ENCODE measurements around the gene NPTX2.

DNA sequence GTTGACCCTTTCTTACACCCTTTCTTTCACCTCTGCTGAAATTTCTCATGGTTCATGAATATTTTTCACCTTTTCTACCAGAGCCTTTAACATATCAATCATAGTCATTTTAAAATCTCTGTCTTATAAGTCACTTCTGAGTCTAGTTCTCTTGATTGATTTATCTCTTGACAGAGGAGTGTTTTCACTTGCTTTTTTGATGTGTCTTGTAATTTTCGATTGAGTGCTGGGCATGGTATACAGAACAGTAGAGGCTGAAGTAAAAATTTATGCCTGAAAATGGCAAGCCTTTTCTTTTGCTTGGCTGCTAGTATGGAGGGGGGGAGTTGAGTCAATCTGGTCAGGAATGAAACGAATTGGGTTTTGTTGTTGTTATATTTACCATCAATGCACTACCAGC is 41.2 kb upstream of the NPTX2 start:
- TF ChIP-seq, protein P1, sequence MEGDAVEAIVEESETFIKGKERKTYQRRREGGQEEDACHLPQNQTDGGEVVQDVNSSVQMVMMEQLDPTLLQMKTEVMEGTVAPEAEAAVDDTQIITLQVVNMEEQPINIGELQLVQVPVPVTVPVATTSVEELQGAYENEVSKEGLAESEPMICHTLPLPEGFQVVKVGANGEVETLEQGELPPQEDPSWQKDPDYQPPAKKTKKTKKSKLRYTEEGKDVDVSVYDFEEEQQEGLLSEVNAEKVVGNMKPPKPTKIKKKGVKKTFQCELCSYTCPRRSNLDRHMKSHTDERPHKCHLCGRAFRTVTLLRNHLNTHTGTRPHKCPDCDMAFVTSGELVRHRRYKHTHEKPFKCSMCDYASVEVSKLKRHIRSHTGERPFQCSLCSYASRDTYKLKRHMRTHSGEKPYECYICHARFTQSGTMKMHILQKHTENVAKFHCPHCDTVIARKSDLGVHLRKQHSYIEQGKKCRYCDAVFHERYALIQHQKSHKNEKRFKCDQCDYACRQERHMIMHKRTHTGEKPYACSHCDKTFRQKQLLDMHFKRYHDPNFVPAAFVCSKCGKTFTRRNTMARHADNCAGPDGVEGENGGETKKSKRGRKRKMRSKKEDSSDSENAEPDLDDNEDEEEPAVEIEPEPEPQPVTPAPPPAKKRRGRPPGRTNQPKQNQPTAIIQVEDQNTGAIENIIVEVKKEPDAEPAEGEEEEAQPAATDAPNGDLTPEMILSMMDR (conservative IDR thresholded peaks at IDR 0.05; ENCODE audit: low read depth in 2 of 2) = no peak
- TF ChIP-seq REST (IDR thresholded peaks at IDR 0.05; ENCODE audit: unreplicated experiment) (no peak), EZH2phosphoT487 (IDR thresholded peaks at IDR 0.05; ENCODE audit: unreplicated experiment) (no peak), CREB1 (CRISPR knock-in tag; IDR thresholded peaks at IDR 0.05; ENCODE audit: low read depth) (no peak), POLR2AphosphoS5 (IDR thresholded peaks at IDR 0.05; ENCODE audit: low read depth) (no peak)

Data from GM23338 (cell line).